AG09319 (cell line): ENCODE data around the gene TUBB4B.

Experiments used
- DNase-seq: peaks from one replicate; pipeline ENCODE4 v3.0.0-alpha.2; 2010; ENCODE audit warnings: low read depth; ENCODE audit errors: extremely low read depth
- CTCF ChIP-seq: IDR thresholded peaks from 2 replicates; pipeline ENCODE4 v1.5.1; 2011; ENCODE audit warnings: low read depth, mild to moderate bottlenecking, inconsistent platforms, low read length, moderate library complexity

Gene TUBB4B

GRCh38 chr9:137202966-137203365, 38.1 kb upstream of the TUBB4B start:
- DNase-seq: no peak
- TF ChIP-seq CTCF: no peak

GRCh38 chr9:137204731-137205125, 36.4 kb upstream of the TUBB4B start:
- no peak for TF ChIP-seq CTCF

DNA sequence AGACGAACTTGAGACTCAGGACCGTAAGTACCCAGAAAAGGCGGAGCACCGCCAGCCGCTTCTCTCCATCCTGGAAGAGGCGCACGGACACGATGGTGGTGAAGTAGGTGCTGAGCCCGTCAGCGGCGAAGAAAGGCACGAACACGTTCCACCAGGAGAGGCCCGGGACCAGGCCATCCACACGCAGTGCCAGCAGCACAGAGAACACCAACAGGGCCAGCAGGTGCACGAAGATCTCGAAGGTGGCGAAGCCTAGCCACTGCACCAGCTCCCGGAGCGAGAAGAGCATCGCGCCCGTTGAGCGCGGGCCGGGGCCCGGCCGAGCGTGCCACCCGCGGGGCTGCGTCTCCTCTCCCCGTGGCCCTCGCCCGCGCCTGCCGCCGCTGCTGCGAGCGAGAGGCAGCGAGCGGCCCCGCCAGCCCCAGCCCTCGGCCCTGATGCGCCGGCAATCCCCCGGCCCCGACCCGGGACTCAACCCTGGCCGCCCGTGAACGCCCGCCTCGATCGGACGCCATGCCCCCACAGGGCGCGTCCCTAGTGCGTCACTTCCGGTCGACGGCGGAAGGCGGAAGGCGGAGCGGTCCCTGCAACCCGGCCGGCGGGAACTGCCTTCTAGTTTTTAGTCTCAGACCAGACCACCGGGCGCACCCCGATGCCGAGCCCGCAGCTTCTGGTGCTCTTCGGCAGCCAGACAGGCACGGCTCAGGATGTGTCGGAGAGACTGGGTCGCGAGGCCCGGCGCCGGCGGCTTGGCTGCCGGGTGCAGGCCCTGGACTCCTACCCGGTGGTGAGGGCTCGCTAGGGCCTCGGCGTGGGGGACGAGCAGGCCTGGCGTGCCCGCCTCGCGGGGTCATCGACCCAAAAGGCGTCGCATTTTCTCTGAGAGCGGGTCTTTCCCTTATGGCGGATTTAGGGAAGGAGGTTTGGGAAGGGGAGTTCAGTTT, 35.7 kb upstream of the TUBB4B start, which contains the start of the genes NDOR1 and TMEM203:
Gene NDOR1, plus strand, starts transcription at position 575 of the 944 bp plus-strand sequence. Its CDS starts 78 bp downstream, at position 653.
Gene TMEM203, minus strand, starts transcription at position 523 of the 944 bp plus-strand sequence. Its CDS starts 234 bp downstream, at position 289.
- TF ChIP-seq CTCF: no peak
- peak; percentile 11 for DNase-seq

More at GRCh38 chr9:137204731-137205125, 36.4 kb upstream of the TUBB4B start:
- no peak for DNase-seq

DNA sequence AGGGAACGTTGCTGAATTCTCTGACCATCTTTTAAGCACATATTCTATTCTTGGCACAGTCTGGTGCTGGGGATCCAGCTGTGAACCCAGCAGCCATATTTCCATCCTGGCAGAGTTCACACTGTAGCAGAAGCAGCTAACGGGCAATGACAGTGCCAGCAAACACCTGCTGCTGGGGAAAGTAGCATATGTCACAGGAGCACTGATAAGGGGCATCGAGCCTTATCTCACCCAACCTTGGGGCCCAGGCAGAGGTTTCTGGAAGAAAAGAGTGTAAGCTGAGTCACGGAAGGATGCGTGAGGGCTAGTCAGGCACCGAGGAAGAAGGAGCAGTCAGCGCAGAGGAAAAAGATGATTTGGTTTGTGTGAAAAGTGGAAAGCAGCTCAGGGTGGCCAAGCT, 34.5 kb upstream of the TUBB4B start:
- DNase-seq: no peak
- no peak for TF ChIP-seq CTCF

DNA sequence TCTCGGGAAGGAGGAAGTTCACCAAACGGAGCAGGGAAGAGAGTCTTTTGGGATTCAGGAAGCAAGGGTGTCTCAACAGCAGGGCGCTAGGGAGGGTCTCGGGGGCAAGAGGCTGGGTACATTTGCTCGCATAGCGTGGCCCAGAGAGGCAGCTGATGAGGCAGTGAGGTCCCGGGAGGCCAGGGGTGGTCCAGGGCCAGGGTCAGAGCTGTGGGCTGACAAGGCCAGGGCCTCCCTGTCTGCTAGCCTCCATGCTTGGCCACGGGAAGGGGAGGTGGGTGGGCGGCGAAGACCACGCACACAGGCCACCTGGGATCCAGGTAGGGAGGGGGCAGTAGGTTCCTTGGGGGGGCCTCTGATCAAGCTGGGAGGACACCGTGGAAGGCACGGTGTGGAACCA, 29.6 kb upstream of the TUBB4B start:
- DNase-seq: no peak
- TF ChIP-seq CTCF: no peak

- no peak for TF ChIP-seq CTCF
- DNase-seq: no peak
Observed at GRCh38 chr9:137212520-137212919, 28.6 kb upstream of the TUBB4B start.
